ENCODE measurements around the gene OR12D3.
"Not testable (repeated sequence)": the region's sequence is repeated elsewhere in the genome, so short reads cannot be mapped to it uniquely, and the experiment has no call there.

The OR12D3 gene

GRCh38 chr6:29375191-29375590 is at the start of gene OR12D3:
TSS of gene OR12D3 (minus strand) at chr6:29375291. CDS start at chr6:29375287, 4 bp downstream.
- no peak for DNase-seq

- no peak for DNase-seq
Observed at GRCh38 chr6:29424575-29424974, 49.5 kb upstream of the OR12D3 start.

GRCh38 chr6:29424168-29424567 is 49.1 kb upstream of the OR12D3 start:
- DNase-seq: no peak

- DNase-seq: no peak
Observed at GRCh38 chr6:29419516-29419915, 44.4 kb upstream of the OR12D3 start.

- no peak for DNase-seq
Observed at GRCh38 chr6:29414588-29414987, 39.5 kb upstream of the OR12D3 start, which contains the start of gene OR12D1. TSS of gene OR12D1 (plus strand) at chr6:29414928.

- DNase-seq: no peak
Observed at GRCh38 chr6:29403801-29404200, 28.7 kb upstream of the OR12D3 start.

GRCh38 chr6:29399525-29399924 is 24.4 kb upstream of the OR12D3 start:
- DNase-seq: no peak

- no peak for DNase-seq
Observed at GRCh38 chr6:29395331-29395730, 20.2 kb upstream of the OR12D3 start, which contains the start of gene OR12D2. TSS of gene OR12D2 (plus strand) at chr6:29395631. CDS start at chr6:29396700, 1,069 bp downstream.

GRCh38 chr6:29388533-29388932 is 13.4 kb upstream of the OR12D3 start:
- no peak for DNase-seq

- no peak for DNase-seq
Observed at GRCh38 chr6:29376003-29376402, 912 bp upstream of the OR12D3 start.

GRCh38 chr6:29368765-29369164 is 6.3 kb downstream of the OR12D3 start, which contains the start of gene OR5V1:
TSS of gene OR5V1 (minus strand) at chr6:29368865. CDS start at chr6:29356195, 12,670 bp downstream.
- DNase-seq: no peak

GRCh38 chr6:29355603-29356002 is 19.5 kb downstream of the OR12D3 start:
- no peak for DNase-seq

GRCh38 chr6:29354980-29355379 is 20.1 kb downstream of the OR12D3 start:
- no peak for DNase-seq

GRCh38 chr6:29349348-29349747 is 25.7 kb downstream of the OR12D3 start:
- not testable (repeated sequence) for DNase-seq

- DNase-seq: no peak
Observed at GRCh38 chr6:29345380-29345779, 29.7 kb downstream of the OR12D3 start.

GRCh38 chr6:29336269-29336668 is 38.8 kb downstream of the OR12D3 start:
- DNase-seq: no peak

- DNase-seq: no peak
Observed at GRCh38 chr6:29332676-29333075, 42.4 kb downstream of the OR12D3 start.

GRCh38 chr6:29325777-29326176 is 49.3 kb downstream of the OR12D3 start:
- no peak for DNase-seq
